ENCODE measurements around the gene PPIG. TPM values are rescaled to one million over a fixed set of nuclear protein-coding genes. Genes with fewer than 3 reads are reported as not detected.
A peak's percentile ranks its signal among the peaks of the same experiment; 100 is the strongest.
"Not testable (repeated sequence)": the region's sequence is repeated elsewhere in the genome, so short reads cannot be mapped to it uniquely, and the experiment has no call there.

The PPIG gene
- total RNA-seq, 1 experiment from 2014 or later: 55.4 TPM

DNA sequence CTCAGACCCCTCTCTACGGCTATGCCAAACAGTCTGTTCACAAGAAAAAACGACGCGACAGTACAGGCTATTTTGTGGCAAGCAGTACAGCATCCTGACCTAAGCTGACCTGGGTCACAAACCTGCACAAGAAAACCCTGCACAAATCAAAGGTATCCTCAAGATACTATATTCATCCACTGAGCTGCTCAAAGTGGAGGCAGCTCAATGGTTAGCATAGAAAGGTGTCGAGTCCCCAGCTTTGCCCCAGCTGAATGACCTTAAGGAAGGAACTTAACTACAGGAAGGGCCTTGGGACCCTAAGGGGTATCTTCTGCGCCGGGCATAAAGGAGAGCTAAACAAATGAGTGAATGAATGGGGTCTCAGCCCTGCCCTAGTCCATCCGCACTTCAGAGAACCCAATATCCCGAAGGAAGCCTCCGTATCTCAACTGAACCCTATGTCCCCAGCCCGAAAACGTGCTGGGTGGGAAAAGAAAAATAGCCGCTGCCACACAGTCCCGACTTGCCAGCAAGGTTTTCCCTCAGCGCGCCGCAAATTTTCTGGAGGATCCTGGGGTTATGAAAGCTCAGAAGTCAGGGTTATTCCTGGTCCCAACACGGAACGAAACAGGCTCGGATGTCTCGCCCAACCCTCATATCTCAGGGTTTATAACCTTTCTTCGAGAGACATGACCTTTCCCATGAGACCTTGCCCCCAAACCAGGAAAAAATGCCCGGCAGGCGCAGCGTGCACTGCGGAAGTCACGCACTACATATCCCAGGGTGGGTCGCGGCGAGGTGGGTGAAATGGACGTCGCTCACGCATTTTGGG lies 10.8 kb upstream of the PPIG start, which contains the start of gene FASTKD1:
Gene FASTKD1 (minus strand): TSS at position 706 of the 814 bp plus-strand sequence. CDS start 1,836 bp downstream, outside the sequence.
- H3K36me3 Mint-ChIP-seq (ENCODE audit: insufficient read depth, unreplicated experiment): peaks cover 17% of the 10 kb centered on the region
- intact Hi-C loops (cut with micrococcal nuclease; ENCODE audit: unreplicated experiment): no loop called here
- H3K9me3 Mint-ChIP-seq (ENCODE audit: low read depth, unreplicated experiment): no peaks in the 10 kb centered on the region
- no peaks in the 10 kb centered on the region for H3K27me3 Mint-ChIP-seq (ENCODE audit: unreplicated experiment)
- H3K4me1 Mint-ChIP-seq (ENCODE audit: low read depth, unreplicated experiment): no peaks in the 10 kb centered on the region
- peak; percentile 85 for DNase-seq
- peak within 1 kb of the TSS; percentile 94 for H3K27ac Mint-ChIP-seq (ENCODE audit: unreplicated experiment)
- peak within 1 kb of the TSS; percentile 97 for H3K4me3 Mint-ChIP-seq (ENCODE audit: low read depth, unreplicated experiment)
- CTCF ChIA-PET: interaction anchor here (0.6 to 1.1 kb wide), 2 partner anchors 11 to 40 kb away, joined by 3 to 4 read pairs; no protein-coding TSS in a partner anchor
- no peak for TF ChIP-seq CTCF (IDR thresholded peaks at IDR 0.05; ENCODE audit: unreplicated experiment)
- BruUV-seq (replicated peaks): TSS peak; percentile 49

DNA sequence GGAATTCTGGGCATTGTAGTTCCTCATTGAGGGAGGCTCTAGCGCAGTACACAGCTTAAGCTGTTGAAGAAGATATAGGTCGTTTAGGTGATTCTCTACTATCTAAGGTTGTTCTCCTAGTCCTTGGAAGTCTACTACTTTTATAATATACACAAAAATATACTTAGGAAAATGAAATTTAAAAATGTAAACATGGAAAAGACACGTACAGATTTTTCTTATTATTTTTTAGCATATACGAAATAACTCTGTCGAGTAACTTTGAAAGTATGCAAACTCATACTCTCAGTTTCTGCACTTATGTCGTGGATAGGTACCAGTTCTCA lies 10.2 kb upstream of the PPIG start:
- Mint-ChIP-seq H3K27ac (ENCODE audit: unreplicated experiment) (peak overlapping the region; percentile 94), H3K4me1 (ENCODE audit: low read depth, unreplicated experiment) (no peaks in the 10 kb centered on the region), H3K36me3 (ENCODE audit: insufficient read depth, unreplicated experiment) (peaks cover 17% of the 10 kb centered on the region), H3K27me3 (ENCODE audit: unreplicated experiment) (no peaks in the 10 kb centered on the region), H3K4me3 (ENCODE audit: low read depth, unreplicated experiment) (peak overlapping the region; percentile 97), H3K9me3 (ENCODE audit: low read depth, unreplicated experiment) (no peaks in the 10 kb centered on the region)
- intact Hi-C loops (cut with micrococcal nuclease; ENCODE audit: unreplicated experiment): no loop called here
- TF ChIP-seq CTCF (IDR thresholded peaks at IDR 0.05; ENCODE audit: unreplicated experiment): no peak
- DNase-seq: no peak
- CTCF ChIA-PET: interaction anchor here (1.1 kb wide), 1 partner anchor 11 kb away, joined by 4 read pairs; no protein-coding TSS in a partner anchor
- no TSS peak for BruUV-seq (replicated peaks)

GRCh38 chr2:169574539-169574938 lies 9.6 kb upstream of the PPIG start:
- DNase-seq; intact Hi-C loops (cut with micrococcal nuclease; ENCODE audit: unreplicated experiment); H3K4me1 Mint-ChIP-seq (ENCODE audit: low read depth, unreplicated experiment); CTCF ChIA-PET; H3K27me3 Mint-ChIP-seq (ENCODE audit: unreplicated experiment); H3K9me3 Mint-ChIP-seq (ENCODE audit: low read depth, unreplicated experiment); H3K27ac Mint-ChIP-seq (ENCODE audit: unreplicated experiment); H3K4me3 Mint-ChIP-seq (ENCODE audit: low read depth, unreplicated experiment); BruUV-seq (replicated peaks): not testable (repeated sequence)
- H3K36me3 Mint-ChIP-seq (ENCODE audit: insufficient read depth, unreplicated experiment): peaks cover 17% of the 10 kb centered on the region

- H3K4me1 Mint-ChIP-seq (ENCODE audit: low read depth, unreplicated experiment); H3K27ac Mint-ChIP-seq (ENCODE audit: unreplicated experiment); H3K4me3 Mint-ChIP-seq (ENCODE audit: low read depth, unreplicated experiment); H3K9me3 Mint-ChIP-seq (ENCODE audit: low read depth, unreplicated experiment); intact Hi-C loops (cut with micrococcal nuclease; ENCODE audit: unreplicated experiment); H3K27me3 Mint-ChIP-seq (ENCODE audit: unreplicated experiment); CTCF ChIA-PET; DNase-seq; BruUV-seq (replicated peaks): not testable (repeated sequence)
- H3K36me3 Mint-ChIP-seq (ENCODE audit: insufficient read depth, unreplicated experiment): peaks cover 17% of the 10 kb centered on the region
Measured at GRCh38 chr2:169575264-169575663, 8.9 kb upstream of the PPIG start.

GRCh38 chr2:169579044-169579443 lies 5.1 kb upstream of the PPIG start:
- H3K9me3 Mint-ChIP-seq (ENCODE audit: low read depth, unreplicated experiment): peaks cover 2% of the 10 kb centered on the region
- intact Hi-C loops (cut with micrococcal nuclease; ENCODE audit: unreplicated experiment): no loop called here
- DNase-seq: no peak
- CTCF ChIA-PET: interaction anchor here (0.7 kb wide), 1 partner anchor 100 kb away, joined by 4 read pairs; no protein-coding TSS in a partner anchor
- H3K36me3 Mint-ChIP-seq (ENCODE audit: insufficient read depth, unreplicated experiment): peaks cover 6% of the 10 kb centered on the region
- H3K27ac Mint-ChIP-seq (ENCODE audit: unreplicated experiment): no peak overlapping the region
- no peak for TF ChIP-seq CTCF (IDR thresholded peaks at IDR 0.05; ENCODE audit: unreplicated experiment)
- H3K4me3 Mint-ChIP-seq (ENCODE audit: low read depth, unreplicated experiment): no peak overlapping the region
- H3K27me3 Mint-ChIP-seq (ENCODE audit: unreplicated experiment): no peaks in the 10 kb centered on the region
- BruUV-seq (replicated peaks): no TSS peak
- H3K4me1 Mint-ChIP-seq (ENCODE audit: low read depth, unreplicated experiment): no peaks in the 10 kb centered on the region

- H3K9me3 Mint-ChIP-seq (ENCODE audit: low read depth, unreplicated experiment); DNase-seq; intact Hi-C loops (cut with micrococcal nuclease; ENCODE audit: unreplicated experiment); H3K4me3 Mint-ChIP-seq (ENCODE audit: low read depth, unreplicated experiment); BruUV-seq (replicated peaks); H3K4me1 Mint-ChIP-seq (ENCODE audit: low read depth, unreplicated experiment); H3K27ac Mint-ChIP-seq (ENCODE audit: unreplicated experiment); H3K27me3 Mint-ChIP-seq (ENCODE audit: unreplicated experiment): not testable (repeated sequence)
- CTCF ChIA-PET: interaction anchor here (0.6 kb wide), 1 partner anchor 9 kb away, joined by 3 read pairs; no protein-coding TSS in a partner anchor
- H3K36me3 Mint-ChIP-seq (ENCODE audit: insufficient read depth, unreplicated experiment): peaks cover 28% of the 10 kb centered on the region
Measured at GRCh38 chr2:169582552-169583266, 1.4 kb upstream of the PPIG start.

Data from Calu3 (cell line).